H9 (cell line): ENCODE results near the gene LIPK. TPM values are rescaled to one million over a fixed set of nuclear protein-coding genes. Genes with fewer than 3 reads are reported as not detected.

Experiments
- DNase-seq: peaks from one replicate; pipeline ENCODE4 v3.0.0-alpha.2; 2017
- H2AFZ ChIP-seq: one replicate; pipeline ENCODE4 v1.6.1; 2013; ENCODE audit warnings: mild to moderate bottlenecking, low read length, control low read depth, moderate library complexity
- H2AK5ac ChIP-seq: 2 replicates; pipeline ENCODE4 v1.6.1; 2013; ENCODE audit warnings: low read length, control low read depth, mixed read lengths; ENCODE audit not compliant: insufficient read length
- H2BK120ac ChIP-seq: one replicate; pipeline ENCODE4 v1.6.1; 2013; ENCODE audit warnings: low read depth, mild to moderate bottlenecking, low read length, control low read depth, inconsistent platforms; ENCODE audit not compliant: poor library complexity, severe bottlenecking
- H2BK12ac ChIP-seq: 2 replicates; pipeline ENCODE4 v1.6.1; 2013; ENCODE audit warnings: low read length, control low read depth, mixed read lengths, low read depth; ENCODE audit not compliant: insufficient read length
- H2BK15ac ChIP-seq: 2 replicates; pipeline ENCODE4 v1.6.1; 2013; ENCODE audit warnings: low read depth, low read length, control low read depth
- H2BK20ac ChIP-seq: one replicate; pipeline ENCODE4 v1.6.1; 2013; ENCODE audit warnings: low read depth, mild to moderate bottlenecking, low read length, control low read depth, inconsistent platforms; ENCODE audit not compliant: poor library complexity, severe bottlenecking
- H2BK5ac ChIP-seq: 2 replicates; pipeline ENCODE4 v1.6.1; 2013; ENCODE audit warnings: low read length, control low read depth, mixed read lengths; ENCODE audit not compliant: insufficient read length
- H3K14ac ChIP-seq: 2 replicates; pipeline ENCODE4 v1.6.1; 2013; ENCODE audit warnings: low read length, control low read depth; ENCODE audit not compliant: insufficient read depth
- H3K18ac ChIP-seq: 2 replicates; pipeline ENCODE4 v1.6.1; 2013; ENCODE audit warnings: low read depth, mild to moderate bottlenecking, mixed read lengths, low read length, control low read depth; ENCODE audit not compliant: insufficient read length
- H3K23ac ChIP-seq: 2 replicates; pipeline ENCODE4 v1.6.1; 2013; ENCODE audit warnings: low read length, control low read depth, mixed read lengths, low read depth; ENCODE audit not compliant: insufficient read length
- H3K23me2 ChIP-seq: 2 replicates; pipeline ENCODE4 v1.6.1; 2013; ENCODE audit warnings: low read depth, mild to moderate bottlenecking, mixed read lengths, low read length, control low read depth; ENCODE audit not compliant: insufficient read length, poor library complexity, severe bottlenecking
- H3K27ac ChIP-seq: 2 replicates; pipeline ENCODE4 v1.5.1; 2013; ENCODE audit warnings: low read length, control low read depth, mixed read lengths, low read depth; ENCODE audit not compliant: insufficient read length
- H3K27me3 ChIP-seq: 2 replicates; pipeline ENCODE4 v1.6.1; 2013; ENCODE audit warnings: low read length, control low read depth, inconsistent platforms; ENCODE audit not compliant: insufficient read depth
- H3K4ac ChIP-seq: 2 replicates; pipeline ENCODE4 v1.6.1; 2013; ENCODE audit warnings: low read depth, mild to moderate bottlenecking, control low read depth, inconsistent platforms, low read length, moderate library complexity
- H3K4me1 ChIP-seq: 2 replicates; pipeline ENCODE4 v1.6.1; 2013; ENCODE audit warnings: low read length, control low read depth, inconsistent platforms; ENCODE audit not compliant: insufficient read depth
- H3K4me2 ChIP-seq: 2 replicates; pipeline ENCODE4 v1.6.1; 2013; ENCODE audit warnings: low read length, control low read depth, mixed read lengths; ENCODE audit not compliant: insufficient read length, insufficient read depth
- H3K56ac ChIP-seq: 2 replicates; pipeline ENCODE4 v1.6.1; 2013; ENCODE audit warnings: low read depth, mild to moderate bottlenecking, mixed read lengths, low read length, control low read depth; ENCODE audit not compliant: insufficient read length
- H3K79me1 ChIP-seq: 2 replicates; pipeline ENCODE4 v1.6.1; 2013; ENCODE audit warnings: low read depth, mild to moderate bottlenecking, moderate library complexity, low read length, control low read depth, inconsistent platforms; ENCODE audit not compliant: insufficient read depth, poor library complexity, severe bottlenecking
- H3K79me2 ChIP-seq: 2 replicates; pipeline ENCODE4 v1.6.1; 2013; ENCODE audit warnings: low read length, control low read depth, inconsistent platforms; ENCODE audit not compliant: insufficient read depth
- H3K9ac ChIP-seq: 2 replicates; pipeline ENCODE4 v1.6.1; 2013; ENCODE audit warnings: low read length, control low read depth, mixed read lengths; ENCODE audit not compliant: insufficient read length; ENCODE audit errors: extremely low read depth
- H3K9me3 ChIP-seq: one replicate; pipeline ENCODE4 v1.6.1; 2013; ENCODE audit warnings: low read depth, low read length, inconsistent platforms; ENCODE audit not compliant: control insufficient read depth
- H3T11ph ChIP-seq: one replicate; pipeline ENCODE4 v1.6.1; 2013; ENCODE audit warnings: mild to moderate bottlenecking, low read length, control low read depth, inconsistent platforms
- H4K20me1 ChIP-seq: one replicate; pipeline ENCODE4 v1.6.1; 2013; ENCODE audit not compliant: control insufficient read depth, insufficient read length, insufficient read depth
- H4K5ac ChIP-seq: 2 replicates; pipeline ENCODE4 v1.6.1; 2013; ENCODE audit warnings: low read depth, mild to moderate bottlenecking, mixed read lengths, low read length, control low read depth; ENCODE audit not compliant: insufficient read length
- H4K8ac ChIP-seq: replicated peaks from 2 replicates; pipeline ENCODE4 v1.6.1; 2013; ENCODE audit warnings: low read length, control low read depth, mixed read lengths, low read depth; ENCODE audit not compliant: insufficient read length
- H4K91ac ChIP-seq: 2 replicates; pipeline ENCODE4 v1.6.1; 2013; ENCODE audit warnings: low read depth, mild to moderate bottlenecking, moderate library complexity, mixed read lengths, low read length, control low read depth; ENCODE audit not compliant: insufficient read length
- H3K27ac Mint-ChIP-seq, 3 experiments: 2 replicates in 2 of 3; 3 replicates in 1 of 3; pipeline ENCODE4 v1.8.0; 2020 to 2021; ENCODE audit warnings: mixed read lengths in 3 of 3, mild to moderate bottlenecking in 1 of 3, moderate library complexity in 1 of 3
- H3K27me3 Mint-ChIP-seq: 2 replicates; pipeline ENCODE4 v1.8.0; 2021; ENCODE audit warnings: low read depth, mild to moderate bottlenecking, moderate library complexity, mixed read lengths
- H3K36me3 Mint-ChIP-seq, 3 experiments: 2 replicates in 2 of 3; 3 replicates in 1 of 3; pipeline ENCODE4 v1.8.0; 2020 to 2021; ENCODE audit warnings: low read depth in 3 of 3, mixed read lengths in 3 of 3; ENCODE audit not compliant: insufficient read depth in 1 of 3
- H3K4me1 Mint-ChIP-seq, 2 experiments: 2 replicates each; pipeline ENCODE4 v1.8.0; 2020; ENCODE audit warnings: mixed read lengths in 2 of 2
- H3K4me3 Mint-ChIP-seq, 2 experiments: 2 replicates in 1 of 2; 3 replicates in 1 of 2; pipeline ENCODE4 v1.8.0; 2020 to 2021; ENCODE audit warnings: mild to moderate bottlenecking in 2 of 2, mixed read lengths in 2 of 2, moderate library complexity in 1 of 2
- H3K9me3 Mint-ChIP-seq, 2 experiments: 2 replicates in 1 of 2; 3 replicates in 1 of 2; pipeline ENCODE4 v1.8.0; 2020; ENCODE audit warnings: mild to moderate bottlenecking in 2 of 2, mixed read lengths in 2 of 2, moderate library complexity in 1 of 2
- WGBS: extraction: QIAGEN DNeasy Blood & Tissue Kit; methylation state at CpG from one replicate; pipeline ENCODE4 v1.1.7; 2013; ENCODE audit warnings: missing lambda C conversion rate, low lambda C conversion rate, mixed read lengths; ENCODE audit not compliant: insufficient read length; ENCODE audit errors: extremely low coverage; 5-methylcytosine and 5-hydroxymethylcytosine counted together
- total RNA-seq: library from RNA; stranded (reverse); gene quantifications from 2 replicates; pipeline ENCODE4 v1.2.1, GENCODE V29; 2021
- TF ChIP-seq, protein P1 (sequence below): fragments of 200-600 bp; sonication (generic); conservative IDR thresholded peaks from 3 replicates; pipeline ENCODE4 v1.8.0; 2021; ENCODE audit warnings: antibody characterized with exemption, mild to moderate bottlenecking

LIPK gene
- total RNA-seq, 1 experiment from 2014 or later: not detected

DNA sequence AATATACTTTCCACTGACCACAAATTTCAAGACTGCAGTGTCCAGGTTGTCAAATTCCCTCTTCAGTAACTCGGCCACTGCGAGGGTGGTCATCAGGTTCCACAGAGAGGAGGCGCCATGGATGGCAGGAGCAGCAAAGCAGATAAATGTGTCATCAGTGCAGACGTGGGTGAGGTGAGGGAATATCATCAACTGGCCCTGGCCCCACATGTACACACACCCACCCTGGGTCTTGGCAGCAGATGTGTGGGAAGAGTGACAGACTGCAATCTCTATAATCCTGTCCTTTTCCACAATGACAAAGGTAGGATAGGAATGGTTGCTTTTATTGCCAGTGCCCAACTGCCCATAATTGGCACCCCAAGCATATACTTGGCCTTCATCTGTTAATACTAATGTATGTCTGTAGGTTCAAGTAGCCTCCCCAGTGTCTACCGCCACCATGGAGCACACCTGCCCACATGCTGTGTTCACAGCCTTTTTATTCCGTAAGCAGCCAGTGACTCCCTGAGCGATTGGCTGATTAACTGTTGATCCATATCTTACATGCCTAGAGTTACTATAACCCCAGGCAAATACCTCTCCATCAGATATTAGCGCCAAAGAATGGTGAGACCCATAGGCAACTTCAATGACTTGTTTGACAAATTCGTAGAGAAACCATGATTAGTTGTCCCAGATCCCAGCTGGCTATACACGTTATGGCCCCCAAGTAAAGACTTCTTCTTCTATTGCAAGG lies 80.2 kb downstream of the LIPK start:
- H3K4me1 ChIP-seq: no peaks in the 10 kb centered on the region
- H4K5ac ChIP-seq: no peak overlapping the region
- H2BK5ac ChIP-seq: no peak overlapping the region
- no peak overlapping the region for H2AFZ ChIP-seq
- Mint-ChIP-seq H3K9me3 (no peaks in the 10 kb centered on the region; a peak in 1 of 5 replicates), H3K36me3 (no peaks in the 10 kb centered on the region), H3K4me3 (no peak overlapping the region), H3K27ac (no peak overlapping the region), H3K27me3 (no peaks in the 10 kb centered on the region; the same call in 1 of the 2 replicates), H3K4me1 (peaks cover 0 to 9% of the 10 kb centered on the region in 2 experiments; a peak in 3 of 4 replicates)
- TF ChIP-seq, protein P1, sequence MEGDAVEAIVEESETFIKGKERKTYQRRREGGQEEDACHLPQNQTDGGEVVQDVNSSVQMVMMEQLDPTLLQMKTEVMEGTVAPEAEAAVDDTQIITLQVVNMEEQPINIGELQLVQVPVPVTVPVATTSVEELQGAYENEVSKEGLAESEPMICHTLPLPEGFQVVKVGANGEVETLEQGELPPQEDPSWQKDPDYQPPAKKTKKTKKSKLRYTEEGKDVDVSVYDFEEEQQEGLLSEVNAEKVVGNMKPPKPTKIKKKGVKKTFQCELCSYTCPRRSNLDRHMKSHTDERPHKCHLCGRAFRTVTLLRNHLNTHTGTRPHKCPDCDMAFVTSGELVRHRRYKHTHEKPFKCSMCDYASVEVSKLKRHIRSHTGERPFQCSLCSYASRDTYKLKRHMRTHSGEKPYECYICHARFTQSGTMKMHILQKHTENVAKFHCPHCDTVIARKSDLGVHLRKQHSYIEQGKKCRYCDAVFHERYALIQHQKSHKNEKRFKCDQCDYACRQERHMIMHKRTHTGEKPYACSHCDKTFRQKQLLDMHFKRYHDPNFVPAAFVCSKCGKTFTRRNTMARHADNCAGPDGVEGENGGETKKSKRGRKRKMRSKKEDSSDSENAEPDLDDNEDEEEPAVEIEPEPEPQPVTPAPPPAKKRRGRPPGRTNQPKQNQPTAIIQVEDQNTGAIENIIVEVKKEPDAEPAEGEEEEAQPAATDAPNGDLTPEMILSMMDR: no peak
- no peak overlapping the region for H3K9ac ChIP-seq
- no peaks in the 10 kb centered on the region for H3K79me1 ChIP-seq
- no peak for DNase-seq
- H3T11ph ChIP-seq: no peak overlapping the region
- H3K23ac ChIP-seq: no peak overlapping the region
- no peak overlapping the region for H2AK5ac ChIP-seq
- H4K8ac ChIP-seq: no peak overlapping the region
- no peaks in the 10 kb centered on the region for H3K79me2 ChIP-seq
- H3K14ac ChIP-seq: no peak overlapping the region
- no CpG with 5 or more reads among the region's 10 CpGs for WGBS
- H2BK20ac ChIP-seq: no peak overlapping the region
- H2BK15ac ChIP-seq: no peak overlapping the region
- no peak overlapping the region for H3K18ac ChIP-seq
- H4K20me1 ChIP-seq: no peaks in the 10 kb centered on the region
- no peak overlapping the region for H3K4me2 ChIP-seq
- H3K56ac ChIP-seq: no peak overlapping the region
- H3K27me3 ChIP-seq: no peaks in the 10 kb centered on the region
- H3K23me2 ChIP-seq: no peaks in the 10 kb centered on the region
- no peak overlapping the region for H3K27ac ChIP-seq
- no peak overlapping the region for H2BK12ac ChIP-seq
- no peaks in the 10 kb centered on the region for H3K9me3 ChIP-seq
- no peak overlapping the region for H4K91ac ChIP-seq
- no peak overlapping the region for H3K4ac ChIP-seq
- H2BK120ac ChIP-seq: no peak overlapping the region
